Measurements from ENCODE around the gene DIS3L2. TPM values are rescaled to one million over a fixed set of nuclear protein-coding genes. Genes with fewer than 3 reads are reported as not detected.

The DIS3L2 gene
- total and polyA plus RNA-seq, 12 donors = 20.0 to 54.7 (median 30.5) TPM

DNA sequence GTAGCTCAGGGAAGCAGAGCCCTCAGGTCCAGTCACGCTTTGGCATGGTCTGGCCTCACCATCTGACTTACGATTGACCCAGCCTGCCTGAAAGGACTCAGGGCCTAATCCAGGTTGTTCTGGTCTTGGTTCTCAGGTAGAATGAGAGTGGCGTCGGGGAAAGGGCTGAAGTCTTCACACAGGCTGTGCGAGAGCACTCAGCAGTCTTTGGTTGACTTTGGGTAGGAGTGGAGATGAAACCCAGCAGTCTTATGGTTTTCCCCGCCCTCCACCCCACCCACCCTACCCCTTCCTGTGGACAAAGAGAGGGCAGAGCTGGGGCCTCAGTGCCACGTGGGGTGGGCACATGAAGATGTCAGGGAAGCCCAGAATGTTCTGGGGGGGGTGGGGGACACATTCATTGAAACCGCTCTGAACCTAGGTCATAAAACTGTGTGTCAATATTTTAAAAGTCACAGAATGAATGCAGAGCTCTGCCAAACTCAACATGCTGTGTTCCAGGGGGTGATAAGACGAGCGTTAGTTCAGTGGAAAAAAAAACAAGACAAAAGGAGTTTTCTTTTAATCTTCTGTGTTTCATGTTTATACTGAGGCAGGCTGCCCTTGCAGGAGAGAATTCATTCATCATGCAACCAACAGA lies 358.4 kb downstream of the DIS3L2 start:
- peak in 3 of 7 donors; percentile 10 to 43 (median 13) for DNase-seq
- Histone ChIP-seq H3K4me1 (replicated peaks in 1 of 2) (peaks cover 4 to 22% of the 10 kb centered on the region in 2 donors), H3K4me3 (no peak overlapping the region), H3K27ac (no peak overlapping the region), H3K27me3 (no peaks in the 10 kb centered on the region), H3K9me3 (replicated peaks in 1 of 3) (no peaks in the 10 kb centered on the region), H3K36me3 (replicated peaks in 1 of 2) (no peaks in the 10 kb centered on the region)
- intact Hi-C loops (cut with DNase I) = loop anchor here in 1 of 2 donors (5.0 to 10.0 kb wide), 3 partner anchors 175 to 393 kb away; partner anchors contain the start of gene NPPC
- TF ChIP-seq POLR2A (IDR thresholded peaks at IDR 0.05) = no peak
- no peak for TF ChIP-seq CTCF (IDR thresholded peaks at IDR 0.05)
- WGBS, 4 donors = 82 to 90% (median 86%) methylated on average over 8 to 10 of the region's 10 CpGs

DNA sequence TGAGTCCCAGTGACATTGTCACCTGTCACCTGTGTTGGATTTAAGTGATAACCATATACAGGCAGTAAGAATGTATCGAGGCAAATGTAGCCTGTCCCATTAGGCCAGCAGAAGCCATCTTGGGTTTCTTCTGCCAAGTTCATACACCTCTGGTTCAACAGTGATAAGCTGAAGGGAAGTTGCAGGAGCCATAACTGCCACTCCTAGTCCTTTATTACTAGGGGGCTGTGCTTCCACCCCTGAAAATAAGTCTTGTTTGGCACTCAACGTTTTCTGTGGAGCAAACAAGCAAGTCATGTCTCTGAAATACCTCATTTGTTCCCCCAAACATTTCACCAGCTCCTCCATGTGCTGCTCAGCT lies 358.9 kb downstream of the DIS3L2 start:
- TF ChIP-seq POLR2A (IDR thresholded peaks at IDR 0.05) (no peak), CTCF (IDR thresholded peaks at IDR 0.05) (no peak)
- Histone ChIP-seq H3K4me1 (replicated peaks in 1 of 2) (peaks cover 0 to 18% of the 10 kb centered on the region in 2 donors), H3K27me3 (no peaks in the 10 kb centered on the region), H3K9me3 (replicated peaks in 1 of 3) (no peaks in the 10 kb centered on the region), H3K27ac (no peak overlapping the region), H3K4me3 (no peak overlapping the region), H3K36me3 (replicated peaks in 1 of 2) (no peaks in the 10 kb centered on the region)
- DNase-seq = peak in 2 of 7 donors; percentile 2 to 5
- intact Hi-C loops (cut with DNase I) = loop anchor here in 1 of 2 donors (5.0 to 10.0 kb wide), 3 partner anchors 176 to 393 kb away; partner anchors contain the start of gene NPPC
- 38 to 82% (median 58%) methylated on average over 1 to 2 of the region's 2 CpGs for WGBS, 4 donors

GRCh38 chr2:232321156-232321816 lies 359.8 kb downstream of the DIS3L2 start:
- H3K4me1 ChIP-seq (replicated peaks in 1 of 2) = peaks cover 0 to 11% of the 10 kb centered on the region in 2 donors
- no peak for TF ChIP-seq CTCF (IDR thresholded peaks at IDR 0.05)
- no peak for TF ChIP-seq POLR2A (IDR thresholded peaks at IDR 0.05)
- H3K27ac ChIP-seq = no peak overlapping the region
- peak in 2 of 7 donors; percentile 5 to 11 for DNase-seq
- no peaks in the 10 kb centered on the region for H3K27me3 ChIP-seq
- no peak overlapping the region for H3K4me3 ChIP-seq
- 88 to 93% (median 91%) methylated on average over 9 to 18 of the region's 18 CpGs for WGBS, 4 donors
- no peaks in the 10 kb centered on the region for H3K36me3 ChIP-seq (replicated peaks in 1 of 2)
- H3K9me3 ChIP-seq (replicated peaks in 1 of 3) = no peaks in the 10 kb centered on the region
- intact Hi-C loops (cut with DNase I) = loop anchor here in 1 of 2 donors (5.0 to 10.0 kb wide), 3 partner anchors 176 to 394 kb away; partner anchors contain the start of gene NPPC

- Histone ChIP-seq H3K36me3 (replicated peaks in 1 of 2) (no peaks in the 10 kb centered on the region), H3K4me1 (replicated peaks in 1 of 2) (peaks cover 0 to 4% of the 10 kb centered on the region in 2 donors), H3K9me3 (replicated peaks in 1 of 3) (no peaks in the 10 kb centered on the region), H3K4me3 (no peak overlapping the region), H3K27me3 (no peaks in the 10 kb centered on the region), H3K27ac (no peak overlapping the region)
- WGBS, 4 donors = 93 to 100% (median 95%) methylated on average over 2 to 9 of the region's 9 CpGs
- TF ChIP-seq POLR2A (IDR thresholded peaks at IDR 0.05) (no peak), CTCF (IDR thresholded peaks at IDR 0.05) (no peak)
- DNase-seq = peak in 2 of 7 donors; percentile 8 to 11
- intact Hi-C loops (cut with DNase I) = loop anchor here in 1 of 2 donors (5.0 to 10.0 kb wide), 3 partner anchors 177 to 395 kb away; partner anchors contain the start of gene NPPC
Observed at GRCh38 chr2:232321817-232322559, 360.5 kb downstream of the DIS3L2 start.
